Endothelial cell of umbilical vein (primary cell): ENCODE data around the gene PRMT7. TPM values are rescaled to one million over a fixed set of nuclear protein-coding genes. Genes with fewer than 3 reads are reported as not detected.

ENCODE experiments used
- BruUV-seq: library from RNA; stranded (reverse); fragments of 400-500 nt; replicated peaks from 2 replicates; lab custom pipeline; 2021; lab: Mats Ljungman, UMichigan
- CTCF ChIA-PET: fragments of 300-600, 350-600 bp; sonication (Branson Sonifier 250); formaldehyde crosslinking; loops from one replicate; lab custom pipeline; 2021; ENCODE audit warnings: antibody characterized with exemption, inconsistent platforms; lab: Charles Lee
- POLR2A ChIA-PET: fragments of 300-600, 350-600 bp; sonication (Branson Sonifier 250); formaldehyde crosslinking; loops from one replicate; lab custom pipeline; 2021; ENCODE audit warnings: antibody characterized with exemption, inconsistent platforms; lab: Charles Lee
- DNase-seq: peaks from one replicate; pipeline ENCODE4 v3.0.0-alpha.2; 2011; ENCODE audit warnings: low read depth, low spot score
- FAIRE-seq: peaks from 2 replicates; lab custom pipeline; 2011; peaks lifted over from hg19 to GRCh38; lab: Jason Lieb, UNC
- H2AFZ ChIP-seq: 2 replicates; pipeline ENCODE4 v1.6.0; 2012; ENCODE audit warnings: low read depth, low read length, control low read depth, inconsistent platforms
- H3K27ac ChIP-seq: 2 replicates; pipeline ENCODE4 v1.5.1; 2011; ENCODE audit warnings: low read depth, mild to moderate bottlenecking, control low read depth, low read length, moderate library complexity; ENCODE audit not compliant: insufficient read depth
- H3K27me3 ChIP-seq, 2 experiments: 2 replicates each; pipeline versions ENCODE4 v1.6.0 to v1.6.1; 2011; ENCODE audit warnings: low read length in 2 of 2, mixed read lengths in 1 of 2; ENCODE audit not compliant: control insufficient read depth in 2 of 2, insufficient read depth in 2 of 2
- H3K36me3 ChIP-seq, 2 experiments: 2 replicates in 1 of 2; 3 replicates in 1 of 2; pipeline ENCODE4 v1.5.1; 2011; ENCODE audit warnings: low read length in 2 of 2, mild to moderate bottlenecking in 1 of 2, moderate library complexity in 1 of 2; ENCODE audit not compliant: control insufficient read depth in 2 of 2, insufficient read depth in 2 of 2; ENCODE audit errors: extremely low read depth in 1 of 2
- H3K4me1 ChIP-seq: 3 replicates; pipeline ENCODE4 v1.5.1; 2011; ENCODE audit warnings: mild to moderate bottlenecking, low read length; ENCODE audit not compliant: control insufficient read depth, insufficient read depth; ENCODE audit errors: extremely low read depth
- H3K4me2 ChIP-seq: 2 replicates; pipeline ENCODE4 v1.6.1; 2011; ENCODE audit warnings: low read length, control low read depth, mixed read lengths; ENCODE audit not compliant: insufficient read depth
- H3K4me3 ChIP-seq, 3 experiments: fragments of 200-600 bp in 1 of 3; sonication (generic), shearing (Covaris generic) in 1 of 3; replicated peaks in 1 of 3; 2 replicates each; pipeline ENCODE4 v1.5.1; 2011 to 2016; ENCODE audit warnings: control low read depth in 3 of 3, low read length in 3 of 3, mild to moderate bottlenecking in 2 of 3, inconsistent platforms in 1 of 3, low read depth in 1 of 3, moderate library complexity in 1 of 3; ENCODE audit not compliant: insufficient read depth in 1 of 3
- H3K79me2 ChIP-seq: 2 replicates; pipeline ENCODE4 v1.6.0; 2012; ENCODE audit warnings: low read length, inconsistent platforms; ENCODE audit not compliant: control insufficient read depth, insufficient read depth
- H3K9ac ChIP-seq: replicated peaks from 2 replicates; pipeline ENCODE3; 2011; ENCODE audit warnings: low read length, control low read depth; ENCODE audit not compliant: insufficient read depth; ENCODE audit errors: extremely low read depth
- H3K9me1 ChIP-seq: replicated peaks from 3 replicates; pipeline ENCODE4 v1.6.0; 2011; ENCODE audit warnings: mild to moderate bottlenecking, low read length; ENCODE audit not compliant: control insufficient read depth, insufficient read depth; ENCODE audit errors: extremely low read depth
- H3K9me3 ChIP-seq: replicated peaks from 2 replicates; pipeline ENCODE4 v1.5.1; 2012; ENCODE audit warnings: low read length, inconsistent platforms; ENCODE audit not compliant: control insufficient read depth, insufficient read depth
- H4K20me1 ChIP-seq: replicated peaks from 2 replicates; pipeline ENCODE3; 2011; ENCODE audit warnings: mild to moderate bottlenecking, low read length; ENCODE audit not compliant: control insufficient read depth, insufficient read depth; ENCODE audit errors: extremely low read depth
- EZH2 ChIP-seq: IDR thresholded peaks from 2 replicates; pipeline ENCODE4 v1.6.1; 2012; ENCODE audit warnings: borderline replicate concordance, low read depth, mild to moderate bottlenecking, moderate library complexity, low read length, inconsistent platforms; ENCODE audit not compliant: severe bottlenecking
- FOS ChIP-seq: IDR thresholded peaks from 2 replicates; pipeline ENCODE4 v1.6.1; 2011; ENCODE audit warnings: mild to moderate bottlenecking, low read length, moderate library complexity, borderline replicate concordance; ENCODE audit not compliant: insufficient read depth
- GATA2 ChIP-seq: IDR thresholded peaks from 2 replicates; pipeline ENCODE4 v1.7.0; 2011; ENCODE audit warnings: low read depth, mild to moderate bottlenecking, moderate library complexity, mixed read lengths, low read length; ENCODE audit not compliant: insufficient read length, insufficient read depth
- JUN ChIP-seq: IDR thresholded peaks from 2 replicates; pipeline ENCODE4 v1.6.1; 2011; ENCODE audit warnings: borderline replicate concordance, low read depth; ENCODE audit not compliant: insufficient read length, insufficient read depth
- MYC ChIP-seq: IDR thresholded peaks from one replicate; pipeline ENCODE4 v1.6.1; 2011; ENCODE audit warnings: mild to moderate bottlenecking, low read depth, low read length
- POLR2A ChIP-seq: IDR thresholded peaks from 2 replicates; pipeline ENCODE4 v1.6.1; 2012; ENCODE audit warnings: low read depth, mild to moderate bottlenecking, control low read depth, low read length
- POLR2AphosphoS5 ChIP-seq: IDR thresholded peaks from 2 replicates; pipeline ENCODE4 v1.6.1; 2012; ENCODE audit warnings: low read depth, mild to moderate bottlenecking, control low read depth, low read length, moderate library complexity; ENCODE audit not compliant: insufficient read depth
- dilution Hi-C: fragments of 300-500 bp; cut with MboI; formaldehyde crosslinking; loops from one replicate; pipeline ENCODE4 v1.15.0; 2019; ENCODE audit warnings: low sequenced_read_pairs; ENCODE audit not compliant: extremely low pct_ligation_motif_present
- intact Hi-C: fragments of 100-400 bp; cut with micrococcal nuclease; formaldehyde crosslinking; loops from one replicate; pipeline ENCODE4 v1.10.0; 2022
- polyA plus RNA-seq, 4 experiments: library from polyadenylated mRNA; depleted of rRNA in 3 of 4; stranded (reverse) in 3 of 4; unstranded in 1 of 4; fragments of >200 nt; gene quantifications; 2 replicates each; pipeline versions ENCODE4 v1.2.1 to v1.2.3, GENCODE V29; 2011 to 2012; ENCODE audit warnings: missing spikeins in 1 of 4
- total RNA-seq: library from RNA; stranded (reverse); gene quantifications from 2 replicates; pipeline ENCODE4 v1.2.3, GENCODE V29; 2021
- TF ChIP-seq, protein P1 (sequence below): IDR thresholded peaks from 2 replicates; pipeline ENCODE4 v1.6.1; 2011; ENCODE audit not compliant: insufficient read depth, insufficient read length
- TF ChIP-seq, protein P2 (sequence below), 2 donors: IDR thresholded peaks; 1 replicate in 1 of 2; 2 replicates in 1 of 2; pipeline ENCODE4 v1.5.1; 2011; ENCODE audit warnings: low read length in 2 of 2, mild to moderate bottlenecking in 2 of 2, moderate library complexity in 2 of 2, control low read depth in 1 of 2, inconsistent platforms in 1 of 2, low read depth in 1 of 2; ENCODE audit not compliant: insufficient read depth in 1 of 2; ENCODE audit errors: extremely low read depth in 1 of 2

Gene PRMT7
- total and polyA plus RNA-seq, 2 donors (not counting 3 experiments of a cell fraction or from before 2014, with no cell fraction given) = 43.4 to 57.9 TPM

DNA sequence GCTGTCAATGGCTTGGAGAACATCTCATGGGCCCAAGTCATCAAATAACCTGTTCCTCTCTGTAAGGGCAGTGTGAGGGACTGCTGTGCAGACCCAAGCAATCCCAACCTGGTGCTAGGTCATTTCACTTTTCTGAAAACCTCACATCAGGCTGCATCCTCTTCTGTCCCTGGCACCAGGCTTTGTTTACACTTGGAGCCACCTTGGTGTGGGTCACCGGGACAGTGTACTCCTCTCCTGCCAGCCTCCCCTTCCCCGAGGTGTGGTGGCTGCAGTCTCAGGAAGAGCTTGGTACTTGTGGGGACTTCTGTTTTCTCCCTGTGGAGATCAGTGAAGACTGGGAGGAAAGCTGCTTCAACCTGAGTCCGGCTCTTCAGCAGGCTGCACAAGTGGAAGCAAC lies 12.5 kb upstream of the PRMT7 start:
- no peaks in the 10 kb centered on the region for H3K9me1 ChIP-seq
- H3K4me3 ChIP-seq = no peak overlapping the region
- H3K27me3 ChIP-seq = no peaks in the 10 kb centered on the region
- H2AFZ ChIP-seq = no peak overlapping the region
- intact Hi-C loops (no loop called here), dilution Hi-C loops (no loop called here)
- CTCF ChIA-PET = interaction anchor here (1.1 to 10.9 kb wide), 4 partner anchors 8 to 36 kb away, joined by 3 to 120 read pairs (median 6); partner anchors contain the start of gene SLC7A6
- no peaks in the 10 kb centered on the region for H3K4me1 ChIP-seq
- peaks cover 41 to 57% of the 10 kb centered on the region in 2 experiments for H3K36me3 ChIP-seq
- no peaks in the 10 kb centered on the region for H4K20me1 ChIP-seq
- no peak overlapping the region for H3K27ac ChIP-seq
- POLR2A ChIA-PET = interaction anchor here (1.3 to 1.5 kb wide), 2 partner anchors 8 to 13 kb away, joined by 3 read pairs; partner anchors contain the start of genes PRMT7 and SLC7A6OS
- BruUV-seq = no TSS peak
- H3K9ac ChIP-seq = no peak overlapping the region
- no peaks in the 10 kb centered on the region for H3K9me3 ChIP-seq
- DNase-seq (no peak), FAIRE-seq (no peak)
- TF ChIP-seq EZH2 (no peak), POLR2A (no peak), MYC (no peak), JUN (no peak), GATA2 (no peak), FOS (no peak), POLR2AphosphoS5 (no peak)
- TF ChIP-seq, protein P1, sequence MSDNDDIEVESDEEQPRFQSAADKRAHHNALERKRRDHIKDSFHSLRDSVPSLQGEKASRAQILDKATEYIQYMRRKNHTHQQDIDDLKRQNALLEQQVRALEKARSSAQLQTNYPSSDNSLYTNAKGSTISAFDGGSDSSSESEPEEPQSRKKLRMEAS = no peak
- TF ChIP-seq, protein P2, sequence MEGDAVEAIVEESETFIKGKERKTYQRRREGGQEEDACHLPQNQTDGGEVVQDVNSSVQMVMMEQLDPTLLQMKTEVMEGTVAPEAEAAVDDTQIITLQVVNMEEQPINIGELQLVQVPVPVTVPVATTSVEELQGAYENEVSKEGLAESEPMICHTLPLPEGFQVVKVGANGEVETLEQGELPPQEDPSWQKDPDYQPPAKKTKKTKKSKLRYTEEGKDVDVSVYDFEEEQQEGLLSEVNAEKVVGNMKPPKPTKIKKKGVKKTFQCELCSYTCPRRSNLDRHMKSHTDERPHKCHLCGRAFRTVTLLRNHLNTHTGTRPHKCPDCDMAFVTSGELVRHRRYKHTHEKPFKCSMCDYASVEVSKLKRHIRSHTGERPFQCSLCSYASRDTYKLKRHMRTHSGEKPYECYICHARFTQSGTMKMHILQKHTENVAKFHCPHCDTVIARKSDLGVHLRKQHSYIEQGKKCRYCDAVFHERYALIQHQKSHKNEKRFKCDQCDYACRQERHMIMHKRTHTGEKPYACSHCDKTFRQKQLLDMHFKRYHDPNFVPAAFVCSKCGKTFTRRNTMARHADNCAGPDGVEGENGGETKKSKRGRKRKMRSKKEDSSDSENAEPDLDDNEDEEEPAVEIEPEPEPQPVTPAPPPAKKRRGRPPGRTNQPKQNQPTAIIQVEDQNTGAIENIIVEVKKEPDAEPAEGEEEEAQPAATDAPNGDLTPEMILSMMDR (IDR thresholded peaks at IDR 0.05; ENCODE audit: extremely low read depth in 1 of 2, insufficient read depth in 1 of 2, low read depth in 1 of 2, low read length in 2 of 2) = no peak
- H3K79me2 ChIP-seq = peaks cover 6% of the 10 kb centered on the region
- no peak overlapping the region for H3K4me2 ChIP-seq
